Measurements from ENCODE around the gene SLX4IP. TPM values are rescaled to one million over a fixed set of nuclear protein-coding genes. Genes with fewer than 3 reads are reported as not detected.

SLX4IP gene
- polyA plus RNA-seq, 10 donors = 3.0 to 6.3 (median 4.2) TPM

DNA sequence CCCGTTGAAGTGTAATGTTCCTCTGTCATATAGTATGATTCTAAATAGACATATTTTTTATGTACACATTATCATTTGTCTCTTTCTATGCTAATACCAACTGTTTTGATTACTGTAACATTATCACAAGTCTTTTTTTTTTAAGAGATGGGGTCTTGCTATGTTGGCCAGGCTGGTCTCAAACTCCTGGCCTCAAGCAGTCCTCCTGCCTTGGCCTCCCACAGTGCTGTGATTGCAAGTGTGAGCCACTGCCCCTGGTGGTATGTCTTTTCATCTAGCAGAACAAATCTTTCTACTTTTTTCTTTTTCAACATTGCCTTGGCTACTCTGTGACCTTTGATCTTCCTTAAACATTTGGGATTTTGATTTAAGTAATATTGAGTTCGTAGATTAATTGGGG lies 57.7 kb downstream of the SLX4IP start:
- no peak for DNase-seq

DNA sequence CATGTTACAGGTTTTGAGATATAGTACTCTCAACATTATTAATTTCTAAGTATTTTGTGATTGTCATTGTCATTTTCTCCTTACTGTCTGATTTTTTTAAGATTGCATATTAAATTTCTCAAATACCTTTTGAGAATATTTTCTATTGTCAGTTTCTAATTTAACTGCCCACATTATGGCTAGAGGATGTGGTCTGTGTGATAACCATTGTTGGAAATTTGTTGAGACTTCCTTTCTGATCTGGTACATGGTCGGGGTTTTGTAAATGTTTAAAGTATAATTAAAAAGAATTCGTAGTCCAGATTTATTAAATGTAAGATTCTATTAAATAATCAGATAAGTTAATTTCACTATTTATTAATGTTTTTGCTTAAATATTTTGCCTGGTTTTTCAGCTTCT lies 60.1 kb downstream of the SLX4IP start:
- DNase-seq = no peak

DNA sequence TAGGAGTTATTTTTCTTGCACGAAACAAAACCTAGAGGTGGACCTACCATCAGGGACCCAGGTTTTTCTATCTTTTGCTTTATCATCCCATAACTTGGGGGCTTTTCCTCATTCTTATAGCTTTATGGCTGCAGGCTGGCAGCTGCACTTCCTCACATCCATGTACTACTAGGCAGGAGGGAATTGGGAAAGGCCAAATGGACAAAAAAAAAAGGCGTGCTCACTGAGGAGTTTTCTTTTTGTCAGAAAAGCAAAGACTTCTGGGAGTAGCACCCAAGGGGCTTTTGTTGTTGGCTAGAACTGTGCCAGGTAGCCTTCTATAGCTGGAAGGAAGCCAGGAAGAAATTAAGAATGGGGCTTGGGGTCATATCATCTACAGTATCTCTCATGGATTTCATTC lies 61.4 kb downstream of the SLX4IP start:
- DNase-seq = no peak

DNA sequence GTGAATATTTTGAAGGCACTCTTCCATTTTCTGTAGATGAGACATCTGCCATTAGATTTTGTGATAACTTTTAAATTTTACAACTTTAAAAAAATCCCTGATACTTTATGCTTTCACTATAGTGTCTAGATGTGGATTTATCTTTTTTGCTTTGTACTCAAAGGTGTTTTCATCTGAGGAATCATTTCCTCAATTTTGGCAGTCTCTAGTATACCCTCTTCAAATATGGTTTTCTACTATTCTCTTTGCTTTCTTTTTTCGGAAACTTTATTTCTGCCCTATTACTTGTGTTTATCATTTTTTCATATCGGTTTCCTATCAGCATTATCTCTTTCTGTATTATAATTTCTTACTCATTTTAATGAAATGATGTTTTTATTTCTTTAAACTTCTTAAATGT lies 62.2 kb downstream of the SLX4IP start:
- no peak for DNase-seq

DNA sequence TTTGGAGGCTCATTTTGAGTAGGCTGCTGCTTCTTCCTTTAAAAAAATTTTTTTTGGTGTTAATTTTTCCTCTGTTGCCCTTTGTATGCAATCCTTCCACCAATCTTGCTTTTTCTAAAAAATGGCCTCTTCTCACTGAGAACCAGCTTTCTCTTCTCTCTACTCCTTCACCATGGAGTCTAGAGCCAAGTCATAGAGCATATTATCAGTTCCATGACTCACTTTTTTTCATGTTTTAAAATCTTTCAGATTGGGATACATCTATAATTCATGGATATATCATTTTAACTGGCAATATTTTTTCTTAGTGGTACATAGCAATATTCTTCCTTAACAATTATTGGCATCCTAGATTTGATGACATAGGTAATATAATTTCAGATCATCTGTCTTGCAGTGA lies 62.7 kb downstream of the SLX4IP start:
- DNase-seq = no peak

DNA sequence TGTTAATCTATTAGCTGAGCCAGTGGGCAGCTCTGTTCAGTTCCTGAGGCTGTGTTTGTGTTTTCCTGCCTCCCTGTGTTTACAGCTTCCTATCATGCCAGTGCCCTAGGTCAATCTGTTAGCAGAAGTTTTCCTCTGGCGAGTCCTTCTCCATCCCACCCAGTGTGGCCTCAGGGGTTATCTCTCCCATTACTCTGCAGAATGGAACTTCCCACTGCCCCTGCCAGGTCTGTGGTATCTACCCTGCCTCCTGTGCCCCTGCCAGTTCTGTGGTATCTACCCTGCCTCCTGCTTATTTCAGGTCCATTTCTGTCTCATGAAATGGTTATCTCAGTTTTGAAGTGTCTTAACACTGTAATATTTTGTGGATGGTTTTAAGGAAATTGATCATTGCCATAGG lies 63.1 kb downstream of the SLX4IP start:
- no peak for DNase-seq

DNA sequence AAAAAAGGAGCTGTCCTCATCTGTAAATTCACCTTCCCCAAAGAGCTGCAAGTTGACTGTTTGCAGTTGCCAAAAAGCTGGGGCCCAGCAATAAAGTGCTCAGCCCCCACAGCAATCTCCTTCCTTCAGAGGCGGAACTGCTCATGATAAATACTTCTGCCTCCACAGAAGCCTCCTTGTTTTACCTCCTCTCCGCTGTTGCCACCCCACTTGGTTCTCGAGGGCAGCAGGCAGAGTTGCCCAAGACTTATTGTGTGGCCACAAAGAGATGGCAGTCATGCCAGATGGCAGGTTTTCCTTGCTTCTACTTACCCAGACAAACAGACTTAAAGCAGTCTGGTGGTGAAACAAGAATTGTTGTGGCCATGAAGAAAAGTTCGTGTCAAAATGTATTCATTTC lies 66.3 kb downstream of the SLX4IP start:
- peak in 1 of 3 donors; percentile 41 for DNase-seq

DNA sequence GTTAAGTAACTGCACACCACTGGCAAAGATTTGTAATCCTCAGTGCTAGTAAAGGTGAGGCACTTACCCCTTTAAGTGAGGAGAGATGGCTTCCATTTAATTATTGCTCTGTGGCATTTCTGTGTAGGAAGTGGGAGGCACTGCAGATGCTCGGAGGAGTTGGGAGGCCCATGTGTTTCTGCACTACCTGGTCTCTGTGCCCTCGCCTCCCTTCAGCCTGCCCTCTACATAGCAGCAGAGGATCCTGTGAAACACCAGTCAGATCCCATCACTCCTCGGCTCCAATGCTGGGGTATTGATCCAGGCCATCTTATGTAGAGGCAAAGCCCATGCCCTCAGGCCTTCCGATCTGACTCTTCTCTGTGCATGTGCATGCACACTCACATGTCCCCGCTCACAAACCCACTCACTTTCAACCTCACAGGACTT lies 67.0 kb downstream of the SLX4IP start:
- no peak for DNase-seq

DNA sequence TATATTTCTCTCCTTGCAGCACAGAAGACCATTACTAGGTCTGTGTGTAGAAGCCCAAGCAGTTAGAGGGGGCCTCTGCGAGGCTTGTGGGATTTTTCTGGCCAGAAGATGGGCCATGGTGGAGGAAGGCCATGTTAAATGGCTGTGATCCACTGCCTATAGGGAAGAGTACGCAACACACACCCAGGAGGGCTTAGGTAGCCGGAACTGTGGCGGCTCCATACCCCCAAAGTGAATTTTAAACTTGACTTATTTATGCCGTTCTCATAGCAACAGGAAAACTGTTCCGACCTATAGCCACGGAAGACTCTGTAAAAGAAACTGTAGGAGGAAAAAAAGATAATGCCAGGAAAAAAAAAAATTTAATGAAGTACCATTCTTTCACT lies 69.5 kb downstream of the SLX4IP start:
- DNase-seq = peak in 2 of 3 donors; percentile 68 to 85

DNA sequence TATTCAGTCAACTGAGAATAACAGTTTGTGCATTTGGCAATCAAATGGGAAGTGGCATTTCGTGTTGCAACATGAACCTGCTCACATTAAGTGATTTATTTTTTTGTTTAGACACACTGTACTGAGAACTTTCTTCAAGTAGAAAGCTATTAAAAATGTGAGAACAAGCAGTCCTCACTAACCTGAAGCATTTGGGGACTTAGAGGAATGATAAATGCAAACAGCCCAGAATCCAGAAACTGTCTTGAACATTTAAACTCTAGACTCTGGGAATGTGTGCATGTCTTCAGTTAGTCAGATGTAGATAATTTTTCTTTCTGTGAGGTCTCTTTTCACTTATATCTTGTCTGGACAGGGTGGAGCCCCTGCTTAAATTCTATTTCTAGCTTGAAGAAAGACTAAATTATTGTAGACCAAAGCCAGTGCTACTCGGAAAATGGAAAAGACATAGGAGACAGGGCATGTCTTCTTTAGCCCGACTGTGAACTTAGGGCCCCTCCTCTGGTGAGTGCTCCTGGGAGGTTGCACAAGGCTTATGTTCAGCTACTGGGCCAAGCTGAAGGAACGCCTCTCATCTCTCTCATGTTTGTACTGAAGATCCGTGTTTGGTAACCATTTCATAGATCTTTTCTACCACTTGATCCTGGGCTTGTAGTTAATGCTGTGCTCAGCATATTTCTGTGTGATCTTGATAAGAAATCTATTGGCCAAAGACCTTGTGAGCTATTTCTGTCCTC lies 70.1 kb downstream of the SLX4IP start:
- peak; percentile 45 to 86 (median 67) for DNase-seq

DNA sequence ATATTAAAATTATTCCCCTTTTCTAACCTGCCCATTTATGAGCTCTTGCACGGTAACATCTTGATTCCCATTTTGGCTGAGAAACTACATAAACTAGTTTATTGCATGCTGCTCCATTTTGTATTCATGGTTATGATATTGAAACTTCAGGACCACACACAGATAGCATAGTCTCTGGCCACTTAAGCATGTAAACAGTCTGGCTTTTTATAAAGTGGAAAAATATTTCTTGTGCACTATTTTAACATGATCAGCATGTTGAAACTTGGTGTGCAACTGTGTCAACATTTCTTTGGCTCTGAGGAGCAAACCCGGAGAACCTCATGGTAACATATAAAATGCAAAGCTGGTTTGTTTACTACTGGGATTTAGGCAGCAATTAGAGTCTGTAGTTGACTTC lies 70.7 kb downstream of the SLX4IP start:
- DNase-seq = peak in 2 of 3 donors; percentile 43 to 73

DNA sequence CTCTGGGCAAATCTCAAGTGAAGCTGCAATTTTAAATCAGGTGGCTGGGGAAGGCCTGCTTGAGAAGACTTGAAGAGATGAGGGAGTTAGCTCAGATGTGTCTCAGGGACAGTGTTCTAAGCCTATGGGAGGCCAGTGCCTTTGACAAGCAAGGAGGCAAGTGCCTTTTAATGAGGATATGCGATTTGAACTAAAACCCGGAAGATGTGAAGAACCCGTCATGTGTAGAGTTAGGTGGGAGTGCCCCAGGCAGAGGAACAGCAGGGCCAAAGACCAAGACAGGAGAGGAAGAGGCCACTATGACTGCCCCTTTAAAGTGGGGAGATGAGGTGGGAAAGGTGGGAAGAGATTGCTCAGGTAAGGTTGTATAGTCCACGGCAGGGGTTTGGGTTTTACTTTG lies 71.9 kb downstream of the SLX4IP start:
- DNase-seq = no peak

DNA sequence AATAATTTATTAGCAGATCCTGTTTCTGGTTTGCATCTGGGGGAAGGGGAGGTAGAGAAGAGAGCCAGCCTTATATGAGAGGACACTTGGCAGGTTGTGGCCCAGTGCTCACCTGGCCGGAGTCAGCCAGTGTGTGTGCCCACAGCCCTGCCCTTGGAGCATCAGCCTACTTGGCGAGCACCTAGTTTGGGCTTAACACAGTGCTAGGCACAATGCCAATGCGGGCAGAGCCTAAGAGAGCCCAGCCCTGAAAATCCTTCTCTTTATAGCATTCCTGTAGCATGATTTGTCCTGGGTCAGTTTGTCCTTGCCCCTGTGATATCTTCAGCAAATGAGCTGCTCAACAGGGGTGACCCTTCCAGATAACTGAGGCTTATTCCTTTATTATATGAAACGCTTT lies 73.0 kb downstream of the SLX4IP start:
- DNase-seq = no peak

DNA sequence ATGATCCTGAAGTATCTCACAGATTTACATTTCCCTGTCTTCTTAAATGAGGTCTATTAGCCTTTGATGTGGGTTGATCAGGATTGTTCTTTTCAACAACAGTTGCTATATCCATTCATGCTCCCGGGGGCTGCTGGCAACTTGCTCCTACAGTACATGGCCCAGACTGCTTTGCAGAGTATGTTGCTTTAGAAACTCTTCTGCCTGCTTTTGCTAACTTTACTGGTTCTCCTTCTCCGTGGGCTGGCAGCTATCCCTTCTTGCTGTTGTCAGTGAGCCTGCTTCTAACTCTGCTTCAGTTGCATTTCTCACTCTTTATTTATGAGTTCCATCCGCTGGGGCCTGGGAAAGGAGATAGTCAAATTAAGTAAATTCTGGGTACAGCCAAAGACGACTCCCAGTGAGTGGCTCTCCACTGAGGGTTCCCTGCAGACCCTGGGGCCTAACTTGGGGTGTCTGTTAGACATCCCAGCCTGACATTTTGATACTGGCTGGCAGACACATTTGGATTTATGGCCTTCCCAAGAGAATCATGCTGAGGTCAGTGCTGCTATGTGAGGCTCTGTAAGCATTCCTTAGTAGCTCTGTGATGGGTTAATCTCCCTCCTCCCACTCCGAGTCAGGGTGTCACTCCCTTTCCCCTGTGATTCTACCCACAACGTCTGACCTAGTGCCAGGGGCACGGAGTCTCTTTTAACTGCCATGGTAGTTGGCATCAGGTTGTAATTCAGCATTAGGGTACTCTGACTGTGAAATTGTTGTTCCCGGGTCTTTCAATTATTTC lies 73.6 kb downstream of the SLX4IP start:
- peak in 2 of 3 donors; percentile 54 to 79 for DNase-seq

DNA sequence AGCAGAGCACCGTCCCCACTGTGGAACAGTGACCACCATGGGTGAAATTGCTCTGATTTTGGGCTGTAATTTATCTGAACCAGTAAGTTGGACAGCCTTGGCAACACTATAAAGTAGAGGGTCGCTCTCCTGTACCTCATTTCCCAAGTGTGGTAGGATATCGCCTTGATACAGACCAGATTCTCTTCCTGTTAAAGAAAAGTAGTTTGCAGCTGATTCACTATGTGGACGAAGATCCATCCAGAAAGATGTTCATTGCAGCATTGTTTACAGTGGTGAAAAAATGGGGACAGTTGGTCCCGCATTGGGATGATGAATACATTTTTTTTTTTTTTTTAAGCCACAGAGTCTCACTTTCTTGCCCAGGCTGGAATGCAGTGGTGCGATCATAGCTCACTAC lies 74.3 kb downstream of the SLX4IP start:
- no peak for DNase-seq

DNA sequence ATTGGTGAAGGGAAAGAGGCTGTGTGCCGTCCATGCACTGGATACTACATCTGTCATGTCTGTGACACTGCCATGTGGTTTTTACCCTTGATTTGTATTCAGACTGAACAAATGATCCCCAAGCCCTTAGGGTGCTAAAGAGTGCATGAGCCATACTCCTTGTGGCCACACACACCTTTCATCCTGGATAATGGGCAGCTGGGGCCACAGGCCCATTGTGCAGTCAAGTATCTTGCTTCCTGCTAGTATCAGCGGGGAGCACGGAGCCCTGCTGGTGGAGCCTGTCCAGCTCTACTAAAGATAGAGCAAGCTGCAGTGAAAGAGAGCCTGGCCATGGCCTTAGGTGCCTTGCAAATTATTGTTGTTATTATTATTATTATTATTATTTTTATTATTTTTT lies 75.1 kb downstream of the SLX4IP start:
- no peak for DNase-seq

DNA sequence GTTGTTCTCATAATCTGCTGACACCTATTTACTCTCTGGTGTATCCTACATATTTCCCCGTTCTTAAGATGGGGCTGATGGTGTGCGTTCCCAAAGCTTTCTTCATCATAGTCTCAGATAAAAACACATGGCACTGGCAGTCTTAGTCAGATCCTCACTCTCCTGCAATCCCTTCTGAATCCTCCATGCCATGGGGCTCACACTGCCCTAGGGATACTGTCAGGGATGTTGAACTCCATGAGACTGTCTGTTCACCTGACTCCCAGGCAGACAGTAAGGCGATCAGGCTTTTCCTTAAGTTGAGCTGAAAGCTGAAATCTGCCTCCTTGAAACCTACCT lies 76.0 kb downstream of the SLX4IP start:
- DNase-seq = no peak

DNA sequence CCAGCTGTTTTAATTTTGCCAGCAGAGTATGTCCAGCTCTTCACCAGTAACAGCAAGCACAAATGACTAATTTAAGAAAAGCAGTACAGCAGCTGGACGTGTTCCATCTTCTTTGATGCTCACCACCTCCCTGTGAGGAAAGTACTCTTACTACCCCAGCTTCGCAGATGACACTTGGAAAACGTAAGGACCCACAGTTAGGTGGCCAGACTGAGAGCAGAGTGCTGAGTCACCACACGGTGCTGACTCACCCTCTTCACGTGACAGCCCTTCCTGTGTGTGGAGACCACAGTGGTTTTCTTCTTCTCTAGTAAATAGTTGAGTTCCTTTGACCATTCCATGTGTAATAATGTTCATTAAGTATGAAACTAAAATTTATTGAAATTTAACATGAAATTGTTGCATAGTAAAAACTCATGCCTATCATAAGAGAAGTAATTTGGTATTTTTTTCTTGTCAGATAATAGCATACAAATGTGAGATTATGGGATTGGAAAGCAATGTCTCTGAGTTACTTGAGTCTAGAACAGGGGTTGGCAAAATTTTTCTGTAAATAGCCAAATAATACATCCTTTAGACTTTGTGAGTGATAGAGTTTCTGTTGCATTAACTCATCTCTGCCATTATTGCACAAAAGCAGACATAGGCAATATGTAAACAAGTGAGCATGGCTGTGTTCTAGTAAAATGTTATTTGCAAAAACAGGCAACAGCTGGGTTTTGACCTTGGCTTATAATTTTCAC lies 76.6 kb downstream of the SLX4IP start:
- peak; percentile 65 to 93 (median 78) for DNase-seq

DNA sequence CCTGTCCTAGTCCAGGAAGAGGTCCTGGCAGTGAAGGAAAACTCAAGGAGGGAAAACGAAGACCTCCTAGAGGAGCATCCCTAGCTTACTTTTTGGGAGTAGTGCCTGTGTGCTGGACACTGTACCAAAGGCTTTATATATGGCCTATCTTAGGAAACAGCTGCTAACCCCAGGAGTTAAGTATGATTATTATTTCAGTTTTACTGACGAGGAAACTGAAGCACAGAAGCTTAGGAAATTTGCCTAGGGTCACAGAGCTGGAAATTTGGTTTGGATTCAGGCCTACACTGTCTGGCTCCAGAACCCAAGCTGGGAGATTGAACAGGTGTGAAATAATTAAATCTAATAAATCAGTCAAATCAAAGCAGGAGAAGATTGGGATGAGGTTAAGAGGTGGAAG lies 78.0 kb downstream of the SLX4IP start:
- DNase-seq = no peak

DNA sequence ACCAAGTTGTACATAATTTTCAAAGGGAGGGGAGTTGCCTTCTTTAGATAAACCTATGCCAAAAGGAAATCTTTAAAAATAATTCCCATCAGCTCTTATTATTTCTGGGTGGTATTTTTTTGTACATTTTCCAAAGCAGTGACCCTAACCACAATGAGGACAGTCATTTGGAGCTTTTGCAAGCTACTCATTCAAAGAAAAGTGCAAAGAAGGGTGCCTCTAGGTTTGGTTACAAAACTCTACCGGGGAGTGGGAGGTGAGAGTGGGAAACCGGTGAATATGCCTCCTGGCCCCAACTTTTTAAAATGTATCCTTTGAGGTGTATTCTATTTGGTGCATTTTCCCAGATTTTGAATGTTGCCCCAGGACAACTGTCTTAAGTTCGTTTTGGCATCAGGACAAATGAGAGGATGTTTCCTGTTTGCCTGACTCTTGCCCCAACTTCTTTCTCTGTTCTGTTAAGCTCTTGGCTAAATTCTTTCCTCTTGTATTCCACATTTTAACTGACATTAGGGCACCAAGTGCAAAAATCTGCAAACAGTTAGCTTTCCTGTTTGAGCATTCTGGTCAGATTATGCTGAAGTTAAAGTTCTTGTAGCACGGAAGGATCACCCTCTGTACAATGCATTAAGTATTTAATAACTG lies 78.9 kb downstream of the SLX4IP start:
- peak in 1 of 3 donors; percentile 32 for DNase-seq

DNA sequence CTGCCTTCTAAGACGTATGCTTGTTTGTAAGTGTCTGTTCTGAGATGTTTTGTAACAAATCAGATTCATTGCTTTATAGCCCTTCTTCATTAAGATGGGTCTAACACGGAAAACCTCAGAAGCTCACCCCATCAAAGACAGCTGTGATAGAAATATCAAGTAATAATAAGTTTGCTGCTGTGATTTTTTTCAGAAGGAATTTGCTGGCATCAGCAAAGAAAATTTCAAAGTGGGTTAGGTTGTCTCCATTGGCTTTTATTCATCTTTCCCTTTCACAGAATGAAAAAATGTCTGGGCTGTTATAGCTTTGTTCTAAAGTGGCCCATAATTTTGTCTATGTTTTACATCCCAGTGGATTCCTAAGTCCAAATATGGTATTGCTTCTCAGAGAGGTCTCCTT lies 81.4 kb downstream of the SLX4IP start:
- no peak for DNase-seq

DNA sequence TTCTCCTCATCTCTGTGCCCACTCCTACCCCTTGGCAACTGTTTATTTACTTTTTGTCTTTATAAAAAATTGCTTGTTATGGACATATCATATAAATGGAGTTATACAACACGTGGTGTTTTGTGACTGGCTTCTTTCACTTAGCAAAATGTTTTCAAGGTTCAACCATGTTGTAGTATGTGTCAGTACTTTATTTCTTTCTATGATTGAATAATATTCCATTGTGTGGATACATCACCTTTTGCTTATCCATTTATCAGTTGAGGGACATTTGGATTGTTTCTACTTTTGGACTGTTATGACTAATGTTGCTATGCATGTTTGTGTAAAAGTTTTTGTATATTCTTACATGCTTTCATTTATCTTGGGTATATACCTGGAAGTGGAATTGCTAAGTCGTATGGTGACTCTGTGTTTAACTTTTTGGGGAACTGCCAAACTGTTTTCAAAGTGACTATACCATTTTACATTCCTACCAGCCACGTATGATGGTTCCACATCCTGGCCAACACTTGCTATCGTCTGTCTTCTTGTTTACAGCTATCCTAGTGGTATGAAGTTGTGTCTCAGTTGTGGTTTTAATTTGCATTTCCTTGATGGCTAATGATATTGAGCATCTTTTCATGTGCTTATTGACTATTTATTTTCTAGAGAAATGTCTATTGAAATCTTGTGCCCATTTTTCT lies 84.4 kb downstream of the SLX4IP start:
- no peak for DNase-seq

All from muscle of back (tissue), 11 donors.